HL-60/S4 treated with phorbol 12-myristate 13-acetate at 8.2 ng/mL for 4 days and 3 days (cell line): ENCODE measurements around the gene MUC13.

ENCODE experiments used
- in situ Hi-C: fragments of 300-500 bp; cut with MboI; formaldehyde crosslinking; loops from 2 replicates; pipeline ENCODE4 v1.15.0; 2022; ENCODE audit warnings: low sequenced_read_pairs

MUC13 gene

DNA sequence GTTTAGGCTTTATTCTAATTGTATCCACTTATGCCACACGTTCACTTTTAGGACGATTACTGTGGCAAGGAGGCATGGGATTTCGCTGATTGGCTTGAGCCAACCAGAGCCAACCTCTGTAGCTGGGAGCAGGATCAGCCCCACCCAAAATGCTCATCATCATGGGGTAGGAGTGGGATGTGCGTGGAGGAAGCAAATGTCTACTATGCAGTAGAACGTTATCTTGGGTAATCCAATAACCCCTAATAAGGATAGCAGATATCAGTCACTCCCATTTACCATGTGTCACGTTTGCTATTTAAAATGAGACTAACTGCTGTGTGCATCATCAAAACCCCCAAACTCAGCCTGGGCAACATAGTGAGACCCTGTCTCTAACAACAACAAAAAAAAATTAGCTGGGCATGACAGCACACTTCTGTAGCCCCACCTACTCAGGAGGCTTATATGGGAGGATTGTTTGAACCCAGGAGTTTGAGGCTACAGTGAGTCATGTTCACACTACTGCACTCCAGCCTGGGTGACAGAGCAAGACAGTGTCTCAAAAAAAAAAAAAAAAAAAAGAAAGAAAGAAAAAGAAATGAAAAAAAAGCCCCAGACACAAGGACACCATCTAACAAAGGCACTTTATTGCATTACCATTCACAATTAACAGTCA lies 29.6 kb downstream of the MUC13 start:
- in situ Hi-C loops, result no loop called here

- in situ Hi-C loops, result no loop called here
Observed at GRCh38 chr3:124903896-124904834, 30.4 kb downstream of the MUC13 start.

DNA sequence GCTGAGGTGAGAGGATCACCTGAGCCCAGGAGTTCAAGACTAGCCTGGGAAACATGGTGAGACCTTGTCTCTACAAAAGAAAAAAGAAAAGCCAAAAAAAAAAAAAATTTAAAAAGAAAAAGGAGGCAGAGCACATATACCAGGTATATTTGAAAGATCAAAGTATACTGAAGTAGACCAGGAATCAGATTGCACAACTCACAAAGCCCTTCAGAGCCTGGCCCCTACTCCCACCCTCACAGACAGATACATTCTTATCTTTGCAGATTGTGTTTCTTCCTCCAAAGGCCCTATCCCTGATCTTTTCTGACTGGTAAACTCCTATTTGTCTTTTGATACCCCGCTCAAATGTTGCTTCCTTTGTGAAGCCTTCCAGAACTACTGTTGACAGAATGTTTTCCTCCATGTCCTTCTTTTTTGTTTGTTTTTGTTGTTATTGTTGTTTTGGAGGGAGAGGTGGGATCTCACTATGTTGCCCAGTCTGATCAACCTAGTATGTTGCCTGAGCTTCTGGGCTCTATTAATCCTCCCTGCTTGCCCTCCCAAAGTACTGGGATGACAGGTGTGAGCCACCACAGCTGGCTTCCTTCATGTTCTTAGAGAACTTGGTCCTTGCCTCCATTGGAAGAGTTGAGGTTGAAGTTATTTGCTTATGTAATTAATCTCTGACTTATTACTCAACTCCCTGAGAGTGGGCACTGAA lies 37.6 kb downstream of the MUC13 start:
- in situ Hi-C loops, result no loop called here

DNA sequence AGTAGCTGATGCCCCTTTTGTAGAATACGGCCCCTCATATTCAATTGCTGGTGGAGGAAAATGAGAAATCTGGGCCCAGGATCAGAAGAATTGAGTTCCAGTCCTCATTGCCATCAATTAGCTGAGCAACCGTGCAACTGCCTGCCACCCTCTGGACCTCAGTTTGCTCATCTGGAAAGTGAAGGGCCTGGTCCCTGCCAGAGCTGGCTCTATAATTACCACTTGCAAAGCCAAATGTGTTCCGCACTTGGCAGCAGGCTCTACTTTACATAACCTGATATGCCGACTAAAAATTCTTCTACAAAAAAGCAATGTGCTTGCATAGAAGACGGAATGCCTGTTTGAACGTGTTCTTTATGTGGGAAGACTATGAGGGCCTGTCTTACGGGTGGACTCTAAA lies 38.8 kb downstream of the MUC13 start:
- in situ Hi-C loops, result no loop called here

DNA sequence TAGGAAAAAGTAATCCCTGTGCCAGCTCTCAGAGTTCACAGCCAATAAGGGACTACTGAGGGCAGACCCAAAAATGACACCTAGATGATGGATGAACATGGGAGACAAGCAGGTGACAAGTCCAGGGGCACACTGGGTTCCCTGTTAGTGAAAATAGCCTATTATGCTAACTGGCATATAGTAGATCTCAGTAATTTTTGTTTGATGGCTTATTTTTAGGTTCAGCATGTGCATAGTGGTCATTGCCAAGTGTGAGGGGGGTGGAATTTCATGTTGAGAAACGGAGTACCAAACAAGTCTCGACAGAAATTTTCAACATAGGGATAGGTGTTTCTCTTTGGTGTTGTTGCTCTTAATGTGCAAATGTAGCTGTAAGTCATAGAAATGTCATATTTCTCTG lies 41.0 kb downstream of the MUC13 start:
- in situ Hi-C loops, result no loop called here

DNA sequence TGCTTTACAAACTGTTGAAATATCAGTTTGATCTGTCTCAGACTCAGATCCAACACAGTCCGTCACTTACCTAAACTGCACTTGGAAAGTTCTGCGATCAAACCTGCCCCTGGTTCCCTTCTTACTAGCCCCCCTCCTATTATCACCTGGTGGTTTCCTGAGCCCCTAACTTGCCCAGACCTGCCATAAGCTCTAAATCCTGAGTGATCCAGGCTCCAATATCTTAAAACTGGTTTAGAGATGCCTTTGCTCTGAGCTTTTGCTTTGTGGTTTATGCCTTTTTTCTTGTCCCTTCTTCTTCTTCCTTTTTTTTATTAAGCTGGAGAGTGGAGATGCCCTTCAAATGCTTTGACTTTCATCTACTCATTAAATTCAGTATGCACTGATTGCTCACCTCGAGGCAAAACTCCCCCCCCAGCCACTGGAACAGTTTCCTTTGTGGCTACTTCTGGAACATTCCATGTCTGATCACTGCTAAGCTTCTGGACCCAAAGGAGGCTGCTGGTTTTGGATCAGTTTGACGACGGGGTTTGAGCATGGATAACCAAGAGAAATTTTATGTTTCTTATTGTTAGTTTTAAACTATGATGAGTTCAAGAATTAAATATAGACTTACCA lies 43.9 kb downstream of the MUC13 start:
- in situ Hi-C loops, result no loop called here

GRCh38 chr3:124888482-124889441 lies 45.8 kb downstream of the MUC13 start:
- in situ Hi-C loops, result no loop called here

- in situ Hi-C loops, result no loop called here
Observed at GRCh38 chr3:124887932-124888298, 46.6 kb downstream of the MUC13 start.

GRCh38 chr3:124887177-124887931 lies 47.2 kb downstream of the MUC13 start, which contains the start of gene ITGB5:
ITGB5 (minus strand) TSS chr3:124887365; CDS start chr3:124887000, 365 bp downstream.
- in situ Hi-C loops, result no loop called here

GRCh38 chr3:124886168-124887056 lies 48.1 kb downstream of the MUC13 start:
- in situ Hi-C loops, result no loop called here

DNA sequence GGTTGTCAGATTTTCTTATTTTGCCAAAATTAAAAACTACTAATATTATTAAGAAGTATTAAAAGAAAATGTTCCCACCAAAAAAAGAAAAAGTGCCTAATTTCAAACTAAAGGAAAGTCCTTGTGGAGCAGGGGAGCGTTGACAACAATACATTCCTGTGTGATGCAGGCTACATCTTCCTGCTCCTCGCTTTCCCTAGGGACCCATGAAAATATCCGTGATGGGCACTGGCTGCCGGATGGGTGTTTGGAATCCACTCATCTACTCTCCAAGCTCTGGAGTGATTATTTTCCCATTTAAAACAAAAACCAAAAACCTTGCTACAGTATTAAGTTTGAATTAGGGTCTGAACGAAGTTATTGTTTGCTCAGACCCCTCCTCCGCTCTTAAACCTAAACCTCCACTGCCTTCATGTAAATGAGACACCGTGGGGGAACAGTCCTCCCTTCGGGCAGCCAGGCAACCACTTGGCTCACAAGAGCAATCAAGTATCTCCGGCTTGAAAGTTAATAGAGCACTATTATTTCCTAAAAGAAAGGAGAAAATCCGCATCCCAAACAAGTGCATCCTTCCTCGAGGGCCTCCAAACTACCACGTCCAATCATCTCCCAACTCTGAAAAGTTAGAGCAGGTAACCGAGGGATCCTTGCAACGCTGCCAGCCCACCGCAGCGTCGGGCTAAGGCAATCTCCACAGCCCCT lies 48.9 kb downstream of the MUC13 start:
- in situ Hi-C loops, result no loop called here

GRCh38 chr3:124884474-124885101 lies 50.0 kb downstream of the MUC13 start:
- in situ Hi-C loops, result no loop called here

GRCh38 chr3:124883766-124884473 lies 50.6 kb downstream of the MUC13 start:
- in situ Hi-C loops, result no loop called here

- in situ Hi-C loops, result no loop called here
Observed at GRCh38 chr3:124882816-124883747, 51.5 kb downstream of the MUC13 start.

- in situ Hi-C loops, result no loop called here
Observed at GRCh38 chr3:124881976-124882697, 52.4 kb downstream of the MUC13 start.
